Measurements from ENCODE around the gene GATA1.
"Not testable (repeated sequence)": the region's sequence is repeated elsewhere in the genome, so short reads cannot be mapped to it uniquely, and the experiment has no call there.

Gene GATA1

DNA sequence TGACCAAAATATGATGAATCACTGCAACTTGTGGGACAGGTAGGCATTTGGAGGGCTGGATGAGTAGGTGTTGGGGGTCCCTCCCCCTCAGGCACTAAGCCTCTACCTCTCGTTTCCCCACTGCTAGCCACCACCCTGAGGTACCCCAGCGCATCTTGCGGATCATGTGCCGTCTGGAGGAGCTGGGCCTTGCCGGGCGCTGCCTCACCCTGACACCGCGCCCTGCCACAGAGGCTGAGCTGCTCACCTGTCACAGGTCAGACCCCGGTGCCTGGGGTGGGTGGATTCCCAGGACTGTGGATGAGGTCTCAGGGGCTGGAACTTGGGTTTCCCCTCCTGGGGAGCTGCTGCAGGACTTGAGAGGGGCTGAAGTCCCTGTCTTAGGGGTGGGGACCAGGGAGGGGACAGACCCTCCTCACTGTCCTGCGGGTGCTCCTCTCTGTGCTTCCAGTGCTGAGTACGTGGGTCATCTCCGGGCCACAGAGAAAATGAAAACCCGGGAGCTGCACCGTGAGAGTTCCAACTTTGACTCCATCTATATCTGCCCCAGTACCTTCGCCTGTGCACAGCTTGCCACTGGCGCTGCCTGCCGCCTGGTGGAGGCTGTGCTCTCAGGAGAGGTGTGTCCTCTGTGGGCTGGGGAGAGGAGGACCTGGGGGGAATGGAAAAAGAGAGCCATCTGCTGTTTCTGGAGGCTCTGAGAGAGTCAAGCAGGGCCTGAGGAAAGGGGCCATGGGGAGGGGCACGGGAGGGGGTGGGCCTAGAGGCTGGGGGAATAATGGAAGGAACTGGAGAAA lies 29.8 kb downstream of the GATA1 start:
- no peak for DNase-seq

GRCh38 chrX:48818098-48818497 lies 31.7 kb downstream of the GATA1 start:
- DNase-seq = no peak

- DNase-seq = no peak
These were observed 32.5 kb downstream of the GATA1 start for GRCh38 chrX:48818866-48819265.

GRCh38 chrX:48819394-48819793 lies 33.0 kb downstream of the GATA1 start:
- DNase-seq = not testable (repeated sequence)

DNA sequence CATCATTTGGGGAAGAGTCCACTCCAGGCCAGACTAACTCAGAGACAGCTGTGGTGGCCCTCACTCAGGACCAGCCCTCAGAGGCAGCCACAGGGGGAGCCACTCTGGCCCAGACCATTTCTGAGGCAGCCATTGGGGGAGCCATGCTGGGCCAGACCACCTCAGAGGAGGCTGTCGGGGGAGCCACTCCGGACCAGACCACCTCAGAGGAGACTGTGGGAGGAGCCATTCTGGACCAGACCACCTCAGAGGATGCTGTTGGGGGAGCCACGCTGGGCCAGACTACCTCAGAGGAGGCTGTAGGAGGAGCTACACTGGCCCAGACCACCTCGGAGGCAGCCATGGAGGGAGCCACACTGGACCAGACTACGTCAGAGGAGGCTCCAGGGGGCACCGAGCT lies 36.7 kb downstream of the GATA1 start:
- no peak for DNase-seq

GRCh38 chrX:48824066-48824465 lies 37.7 kb downstream of the GATA1 start:
- DNase-seq = no peak

DNA sequence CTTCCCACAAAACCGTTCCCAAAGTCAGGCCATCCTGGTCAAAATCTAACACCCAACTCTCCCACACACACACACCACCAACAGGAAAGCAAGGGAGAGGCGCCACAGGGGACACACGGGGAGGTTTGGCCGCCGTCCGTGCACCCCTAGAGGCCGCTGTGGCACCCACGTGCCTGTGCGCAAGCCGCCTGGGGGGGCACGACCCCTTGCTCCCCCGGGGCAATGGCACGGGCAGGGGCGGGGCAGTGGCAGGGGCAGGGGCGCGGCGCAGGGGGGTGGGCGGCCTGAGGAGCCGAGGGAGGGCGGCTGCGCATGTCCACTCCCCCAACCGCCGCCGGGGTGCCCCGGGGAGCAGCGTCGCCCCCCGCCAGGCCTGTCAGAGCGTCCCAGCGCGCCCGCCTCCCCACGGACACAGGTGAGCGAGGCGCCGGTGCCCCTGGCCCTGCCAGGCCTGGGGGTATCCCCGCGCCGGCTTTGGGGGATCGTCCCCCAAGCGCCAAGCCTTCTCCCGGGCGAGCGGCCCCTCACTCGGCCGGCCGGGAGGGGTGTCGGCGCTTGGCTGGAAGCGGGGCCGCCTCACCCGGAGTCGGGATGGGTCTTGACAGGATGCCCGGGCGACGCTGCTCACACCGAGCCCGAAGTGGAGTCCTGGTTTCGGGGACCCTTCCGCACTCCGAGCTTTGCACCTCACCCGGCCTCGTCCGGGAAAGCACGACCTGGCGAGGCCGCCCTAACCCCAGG lies 39.9 kb downstream of the GATA1 start, which contains the start of gene ERAS:
TSS of gene ERAS (plus strand) at position 379 of the 741 bp plus-strand sequence. CDS start 2,611 bp downstream, outside the sequence.
- no peak for DNase-seq

DNA sequence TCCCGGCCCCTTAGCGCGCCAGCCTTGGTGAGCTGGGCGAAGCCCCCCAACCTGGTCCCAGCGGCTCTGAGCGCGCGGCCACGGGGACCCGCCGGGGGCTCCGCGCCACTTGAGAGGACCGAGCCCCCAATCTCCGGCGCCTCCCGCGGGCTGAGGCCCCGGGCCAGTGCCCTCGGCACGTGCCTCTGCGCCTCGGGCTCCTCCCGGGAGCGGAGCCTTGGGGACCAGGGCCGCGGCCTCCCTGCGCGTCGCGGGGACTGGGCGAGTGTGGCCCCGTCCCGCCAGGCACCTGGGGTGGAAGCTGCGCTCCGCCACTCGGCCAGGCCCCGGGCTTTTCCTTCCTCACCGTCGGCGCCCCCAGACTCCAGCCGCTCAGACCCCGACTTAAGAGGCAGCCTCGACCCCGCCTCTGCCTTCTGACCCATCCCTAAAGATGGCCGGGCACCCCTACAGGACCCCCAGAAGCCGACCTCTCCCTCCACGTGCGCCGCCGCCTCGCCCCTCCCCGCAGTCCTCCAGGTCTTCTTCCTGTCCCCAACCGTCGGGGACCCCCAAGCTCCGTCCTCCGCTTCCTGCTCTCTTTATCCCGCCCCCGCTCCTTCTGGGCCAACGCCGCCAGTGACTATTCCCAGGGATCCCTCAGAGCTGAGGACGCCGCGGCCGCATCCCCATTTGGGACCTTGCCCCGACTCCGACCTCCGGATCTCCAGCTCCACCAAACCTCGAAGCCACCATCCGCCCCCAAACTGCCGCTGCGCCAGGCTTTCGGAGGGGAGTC lies 40.7 kb downstream of the GATA1 start:
- no peak for DNase-seq

DNA sequence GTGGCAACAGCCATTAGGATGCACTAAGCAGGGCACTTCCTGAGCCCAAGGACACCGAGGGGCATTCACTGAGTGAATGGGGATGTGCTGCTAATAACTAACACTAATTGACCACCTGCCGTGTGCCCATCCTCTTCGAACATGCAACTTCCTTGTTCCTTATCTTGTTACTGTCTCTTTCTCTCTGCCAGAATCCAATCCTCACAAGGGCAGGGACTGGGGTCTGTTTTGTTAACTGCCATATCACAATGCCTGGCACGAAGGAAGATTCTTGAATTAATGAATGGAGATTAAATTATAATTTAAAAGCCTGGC lies 41.2 kb downstream of the GATA1 start:
- no peak for DNase-seq

GRCh38 chrX:48829016-48829735 lies 42.8 kb downstream of the GATA1 start:
- DNase-seq = no peak

DNA sequence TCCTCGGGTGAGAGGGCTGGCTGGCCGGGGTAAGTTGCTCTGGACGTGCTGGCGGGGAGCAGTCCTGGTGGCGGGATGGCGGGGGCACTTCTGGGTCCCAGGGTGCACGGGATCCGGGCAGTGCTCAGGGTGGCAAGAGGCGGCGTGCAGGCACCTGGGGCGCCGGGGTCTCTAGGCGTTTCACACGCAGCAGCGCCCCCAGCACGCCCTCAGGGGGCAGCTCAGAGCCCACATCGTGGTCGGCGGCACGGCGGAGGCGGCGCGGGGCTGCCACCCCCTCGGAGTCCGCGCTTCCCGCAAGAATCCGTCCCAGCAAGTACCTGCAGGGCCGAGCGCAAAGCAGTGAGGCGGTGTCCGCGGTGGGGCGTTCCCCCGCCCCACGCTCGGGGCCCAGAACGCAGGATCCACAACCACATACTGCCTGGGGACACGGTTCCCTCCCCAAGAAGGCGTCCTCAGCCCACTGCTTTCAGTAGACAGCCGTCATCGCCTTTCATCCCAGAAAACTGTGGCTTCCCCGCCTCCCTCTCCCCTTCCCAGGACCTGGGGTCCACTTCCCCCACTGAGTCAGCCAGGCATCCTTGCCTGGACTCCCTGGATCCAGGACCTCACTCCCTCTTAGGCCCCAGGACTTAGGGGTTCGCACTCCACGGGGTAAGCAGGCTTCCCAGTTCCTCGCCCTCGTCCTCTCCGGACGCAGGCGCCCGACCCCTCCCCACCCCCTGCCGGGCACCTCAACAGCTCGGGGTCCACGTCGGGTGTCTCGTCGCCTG lies 44.9 kb downstream of the GATA1 start:
- no peak for DNase-seq

GRCh38 chrX:48831909-48832291 lies 45.5 kb downstream of the GATA1 start:
- no peak for DNase-seq

DNA sequence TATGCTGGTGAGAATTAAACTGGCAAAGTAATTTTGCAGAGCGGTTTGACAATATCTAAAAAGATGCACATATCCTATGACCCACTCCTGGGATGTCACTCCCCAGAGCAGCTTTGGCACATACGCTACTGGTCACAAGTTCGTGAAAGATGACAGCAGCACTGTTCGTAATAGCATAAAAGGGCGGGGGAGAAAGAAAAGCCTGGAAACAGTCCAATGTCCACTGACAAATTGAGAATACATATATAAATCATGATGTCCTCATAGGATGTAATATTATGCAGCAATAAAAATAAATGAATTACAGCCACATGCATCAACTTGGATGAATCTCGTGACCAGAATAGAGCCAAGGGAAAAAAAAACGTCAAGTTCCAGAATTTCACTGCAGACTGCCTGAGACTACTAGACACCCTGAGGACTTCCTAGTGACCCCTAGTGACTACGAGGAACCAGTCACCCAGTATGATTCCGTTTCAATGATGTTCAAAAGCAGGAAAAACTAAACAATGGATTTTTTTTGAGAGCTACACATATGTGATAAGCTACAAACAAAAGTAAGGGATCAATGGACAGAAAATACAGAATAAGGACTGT lies 47.2 kb downstream of the GATA1 start:
- DNase-seq = no peak

DNA sequence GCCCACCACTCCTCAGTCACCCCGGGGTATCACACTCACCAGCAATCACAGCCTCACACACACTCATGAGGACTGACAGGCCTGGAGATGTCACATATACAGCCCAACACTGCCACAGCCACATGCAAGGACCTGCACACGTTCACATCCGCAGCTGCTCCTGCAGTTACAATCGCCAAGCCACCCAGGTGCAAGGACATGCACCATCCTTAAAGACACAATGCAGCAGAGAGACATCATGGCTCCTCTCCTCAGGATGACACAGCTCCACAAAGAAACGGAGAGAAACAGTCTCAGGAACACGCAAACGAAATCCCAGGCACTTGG lies 48.0 kb downstream of the GATA1 start:
- no peak for DNase-seq

DNA sequence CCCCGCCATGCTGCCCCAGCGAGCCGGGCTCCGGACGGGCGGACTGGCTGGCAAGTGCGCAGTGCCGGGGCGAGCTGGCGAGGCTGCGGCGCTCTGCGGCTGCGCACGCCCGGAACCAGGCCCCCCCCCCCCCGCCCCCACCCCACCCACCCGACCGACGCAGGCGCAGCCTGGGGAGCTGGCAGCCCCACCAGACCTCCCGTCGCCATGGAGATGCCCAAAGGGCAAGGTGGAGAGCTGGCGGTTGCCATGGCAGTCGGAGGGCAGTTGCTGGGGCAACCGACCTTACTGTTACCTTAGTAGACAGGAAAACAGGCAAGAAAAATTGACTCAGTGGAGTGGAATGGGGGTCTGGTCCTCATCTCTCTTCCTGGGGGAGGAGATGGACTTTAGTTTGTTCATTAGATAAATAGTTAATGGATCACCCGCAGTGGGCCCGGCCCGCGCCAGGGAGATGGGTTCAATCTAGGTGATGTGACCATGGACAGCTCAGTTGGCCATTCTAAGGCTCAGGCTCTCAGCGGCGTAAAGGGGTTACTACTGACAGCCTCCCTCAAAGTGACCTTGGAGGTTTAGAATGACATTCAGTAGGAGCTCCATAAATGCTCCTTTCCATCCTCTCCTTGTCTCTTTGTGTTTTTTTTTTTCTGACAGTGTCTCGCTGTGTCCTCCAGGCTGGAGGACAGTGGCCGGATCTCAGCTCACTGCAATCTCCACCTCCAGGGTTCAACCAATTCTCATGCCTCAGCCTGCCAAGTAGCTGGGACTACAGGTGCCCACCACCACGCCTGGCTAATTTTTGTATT lies 49.3 kb downstream of the GATA1 start, which contains the start of gene PCSK1N:
TSS of gene PCSK1N (minus strand) at position 87 of the 806 bp plus-strand sequence. CDS start at position 9, 78 bp downstream.
- DNase-seq = no peak

GRCh38 chrX:48839686-48840085 lies 53.3 kb downstream of the GATA1 start:
- DNase-seq = no peak
